Tibial nerve (tissue), 4 donors: ENCODE data around the gene EXD3.

Source experiments
- EP300 ChIP-seq, 2 donors: sonication (generic); formaldehyde crosslinking; IDR thresholded peaks; one replicate each; pipeline ENCODE4 v1.6.1; 2017; ENCODE audit warnings: antibody characterized with exemption in 2 of 2, mild to moderate bottlenecking in 1 of 2
- POLR2A ChIP-seq, 2 donors: fragments of 450-650 bp; IDR thresholded peaks; one replicate each; pipeline ENCODE4 v1.6.1; 2017; ENCODE audit warnings: antibody characterized with exemption in 2 of 2, mild to moderate bottlenecking in 2 of 2, moderate library complexity in 2 of 2
- TF ChIP-seq, protein P1 (sequence below), 5 experiments: fragments of 200-600 bp in 3 of 5; fragments of 450-650 bp in 2 of 5; sonication (generic) in 3 of 5; IDR thresholded peaks; one replicate each; pipeline ENCODE4 v1.5.1; 2016 to 2019; ENCODE audit warnings: antibody characterized with exemption in 5 of 5, mild to moderate bottlenecking in 3 of 5, moderate library complexity in 2 of 5

DNA sequence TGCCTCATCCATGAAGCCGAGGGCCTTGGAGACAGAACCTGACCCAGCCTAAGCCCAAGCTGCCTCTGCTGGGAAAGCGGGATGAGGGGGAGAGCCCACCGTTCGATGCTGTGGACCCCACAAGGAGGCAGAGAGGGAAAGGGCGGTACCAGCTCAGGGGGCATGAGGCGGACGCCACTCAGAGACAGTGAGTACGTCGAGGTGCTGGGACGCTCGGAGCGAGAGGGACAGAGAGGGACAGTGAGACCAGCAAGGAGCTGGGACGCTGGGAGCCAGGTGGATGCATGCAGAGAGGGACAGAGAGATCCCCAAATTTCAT lies 33.6 kb downstream of the EXD3 start:
- TF ChIP-seq, protein P1, sequence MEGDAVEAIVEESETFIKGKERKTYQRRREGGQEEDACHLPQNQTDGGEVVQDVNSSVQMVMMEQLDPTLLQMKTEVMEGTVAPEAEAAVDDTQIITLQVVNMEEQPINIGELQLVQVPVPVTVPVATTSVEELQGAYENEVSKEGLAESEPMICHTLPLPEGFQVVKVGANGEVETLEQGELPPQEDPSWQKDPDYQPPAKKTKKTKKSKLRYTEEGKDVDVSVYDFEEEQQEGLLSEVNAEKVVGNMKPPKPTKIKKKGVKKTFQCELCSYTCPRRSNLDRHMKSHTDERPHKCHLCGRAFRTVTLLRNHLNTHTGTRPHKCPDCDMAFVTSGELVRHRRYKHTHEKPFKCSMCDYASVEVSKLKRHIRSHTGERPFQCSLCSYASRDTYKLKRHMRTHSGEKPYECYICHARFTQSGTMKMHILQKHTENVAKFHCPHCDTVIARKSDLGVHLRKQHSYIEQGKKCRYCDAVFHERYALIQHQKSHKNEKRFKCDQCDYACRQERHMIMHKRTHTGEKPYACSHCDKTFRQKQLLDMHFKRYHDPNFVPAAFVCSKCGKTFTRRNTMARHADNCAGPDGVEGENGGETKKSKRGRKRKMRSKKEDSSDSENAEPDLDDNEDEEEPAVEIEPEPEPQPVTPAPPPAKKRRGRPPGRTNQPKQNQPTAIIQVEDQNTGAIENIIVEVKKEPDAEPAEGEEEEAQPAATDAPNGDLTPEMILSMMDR (IDR thresholded peaks at IDR 0.05) = no peak
- TF ChIP-seq POLR2A (IDR thresholded peaks at IDR 0.05) = no peak
- TF ChIP-seq EP300 (IDR thresholded peaks at IDR 0.05) = no peak
